Fibroblast of skin of scalp (primary cell): ENCODE results near the gene KIF1B.

Source experiments
- DNase-seq: peaks from one replicate; pipeline ENCODE4 v3.0.0-alpha.2; 2013

KIF1B gene

GRCh38 chr1:10328180-10328963, 118.0 kb downstream of the KIF1B start:
- DNase-seq = no peak

- DNase-seq = no peak
These were observed 127.1 kb downstream of the KIF1B start for GRCh38 chr1:10337436-10337835.

GRCh38 chr1:10338047-10338446, 127.7 kb downstream of the KIF1B start:
- DNase-seq = peak; percentile 52

- DNase-seq = no peak
These were observed 128.2 kb downstream of the KIF1B start for GRCh38 chr1:10338611-10339010.

- DNase-seq = no peak
These were observed 128.7 kb downstream of the KIF1B start for GRCh38 chr1:10339036-10339567.

GRCh38 chr1:10339815-10340214, 129.4 kb downstream of the KIF1B start:
- peak; percentile 18 for DNase-seq

GRCh38 chr1:10340930-10341590, 130.7 kb downstream of the KIF1B start:
- DNase-seq = no peak

- DNase-seq = peak; percentile 6
These were observed 136.7 kb downstream of the KIF1B start for GRCh38 chr1:10347109-10347508.

- DNase-seq = no peak
These were observed 142.9 kb downstream of the KIF1B start for GRCh38 chr1:10353282-10353681.

GRCh38 chr1:10353693-10354092, 143.3 kb downstream of the KIF1B start:
- no peak for DNase-seq

GRCh38 chr1:10360045-10360444, 149.7 kb downstream of the KIF1B start:
- no peak for DNase-seq

GRCh38 chr1:10361515-10361914, 151.1 kb downstream of the KIF1B start:
- DNase-seq = no peak

GRCh38 chr1:10368194-10368593, 157.8 kb downstream of the KIF1B start:
- DNase-seq = no peak

GRCh38 chr1:10374442-10374860, 164.1 kb downstream of the KIF1B start:
- DNase-seq = peak; percentile 43

GRCh38 chr1:10377365-10378029, 167.1 kb downstream of the KIF1B start:
- peak; percentile 97 for DNase-seq

GRCh38 chr1:10378081-10378841, 167.9 kb downstream of the KIF1B start:
- peak; percentile 76 for DNase-seq

GRCh38 chr1:10379101-10379620, 168.8 kb downstream of the KIF1B start:
- DNase-seq = no peak

GRCh38 chr1:10379676-10380075, 169.3 kb downstream of the KIF1B start:
- DNase-seq = no peak

GRCh38 chr1:10380594-10381275, 170.4 kb downstream of the KIF1B start:
- peak; percentile 91 for DNase-seq

- no peak for DNase-seq
These were observed 173.3 kb downstream of the KIF1B start for GRCh38 chr1:10383630-10384029.

GRCh38 chr1:10384219-10384618, 173.8 kb downstream of the KIF1B start:
- no peak for DNase-seq
